Measurements from ENCODE around the gene NODAL.

Gene NODAL

DNA sequence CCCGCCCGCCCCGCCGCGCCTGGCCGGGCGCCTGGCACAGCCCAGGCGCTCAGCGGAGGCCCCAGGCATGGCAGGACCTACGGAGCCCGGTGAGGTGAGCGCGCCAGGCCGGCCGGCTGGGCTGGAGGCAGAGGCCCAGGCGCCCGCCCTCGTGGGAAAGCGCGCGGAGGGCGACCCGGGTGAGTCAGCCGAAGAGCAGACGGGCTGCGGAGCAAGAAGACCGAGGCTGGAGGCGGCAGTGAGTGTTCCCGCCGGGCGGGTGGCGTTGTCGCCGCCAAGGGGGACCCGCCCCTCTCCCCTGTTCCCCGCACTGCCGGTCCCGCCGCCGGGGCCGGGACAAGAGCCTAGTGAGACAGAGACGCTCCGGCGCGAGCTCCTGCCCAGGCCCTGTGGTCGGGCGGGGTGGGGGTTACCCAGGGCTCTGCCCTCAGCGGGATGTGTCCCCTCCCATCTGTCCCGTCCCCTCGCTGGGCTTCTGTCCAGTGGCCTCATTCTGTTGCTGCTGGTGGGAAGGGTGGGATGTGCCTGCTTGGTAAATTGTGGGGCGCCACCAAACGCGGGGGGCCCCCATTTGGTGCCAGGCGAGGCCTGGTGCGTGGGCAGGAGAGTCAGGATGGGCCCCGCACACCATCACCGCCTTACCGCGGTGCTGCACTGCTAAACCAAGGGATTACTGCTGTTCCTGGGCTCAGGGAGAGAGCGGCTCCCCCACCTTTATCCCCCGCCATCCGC lies 17.0 kb upstream of the NODAL start:
- TF ChIP-seq, protein P1, sequence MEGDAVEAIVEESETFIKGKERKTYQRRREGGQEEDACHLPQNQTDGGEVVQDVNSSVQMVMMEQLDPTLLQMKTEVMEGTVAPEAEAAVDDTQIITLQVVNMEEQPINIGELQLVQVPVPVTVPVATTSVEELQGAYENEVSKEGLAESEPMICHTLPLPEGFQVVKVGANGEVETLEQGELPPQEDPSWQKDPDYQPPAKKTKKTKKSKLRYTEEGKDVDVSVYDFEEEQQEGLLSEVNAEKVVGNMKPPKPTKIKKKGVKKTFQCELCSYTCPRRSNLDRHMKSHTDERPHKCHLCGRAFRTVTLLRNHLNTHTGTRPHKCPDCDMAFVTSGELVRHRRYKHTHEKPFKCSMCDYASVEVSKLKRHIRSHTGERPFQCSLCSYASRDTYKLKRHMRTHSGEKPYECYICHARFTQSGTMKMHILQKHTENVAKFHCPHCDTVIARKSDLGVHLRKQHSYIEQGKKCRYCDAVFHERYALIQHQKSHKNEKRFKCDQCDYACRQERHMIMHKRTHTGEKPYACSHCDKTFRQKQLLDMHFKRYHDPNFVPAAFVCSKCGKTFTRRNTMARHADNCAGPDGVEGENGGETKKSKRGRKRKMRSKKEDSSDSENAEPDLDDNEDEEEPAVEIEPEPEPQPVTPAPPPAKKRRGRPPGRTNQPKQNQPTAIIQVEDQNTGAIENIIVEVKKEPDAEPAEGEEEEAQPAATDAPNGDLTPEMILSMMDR (IDR thresholded peaks at IDR 0.05; ENCODE audit: control insufficient read depth, insufficient read depth, low read depth, low read length, missing control alignments) = no peak
- peak; percentile 24 for DNase-seq (ENCODE audit: low read depth)
- H3K4me3 ChIP-seq (ENCODE audit: control insufficient read depth, low read depth, low read length) = no peak overlapping the region; the same call in 1 of the 2 replicates

DNA sequence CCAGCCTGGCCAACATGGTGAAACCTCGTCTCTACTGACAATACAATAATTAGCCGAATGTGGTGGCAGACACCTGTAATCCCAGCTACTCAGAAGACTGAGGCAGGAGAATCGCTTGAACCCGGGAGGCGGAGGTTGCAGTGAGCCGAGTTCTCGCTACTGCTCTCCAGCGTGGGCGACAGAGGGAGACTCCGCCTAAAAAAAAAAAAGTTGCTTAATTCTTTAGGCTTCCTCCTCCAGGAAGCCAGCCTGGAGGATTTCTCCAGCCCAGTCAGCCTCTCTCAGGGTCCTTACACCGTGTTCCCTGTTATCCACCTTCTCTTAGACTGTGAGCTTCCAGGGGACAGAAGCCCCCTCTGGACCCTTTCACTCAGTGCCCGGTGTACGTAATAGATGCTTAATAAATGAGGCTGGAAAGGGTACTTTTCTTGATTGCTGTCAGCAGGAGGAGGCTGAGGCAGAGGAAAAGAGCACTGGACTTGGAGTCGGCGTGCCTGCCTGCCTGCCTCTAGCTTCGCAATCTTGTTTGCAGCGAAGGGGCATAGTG lies 16.4 kb upstream of the NODAL start:
- H3K4me3 ChIP-seq (ENCODE audit: control insufficient read depth, low read depth, low read length) = no peak overlapping the region
- no peak for DNase-seq (ENCODE audit: low read depth)
- TF ChIP-seq, protein P1 (IDR thresholded peaks at IDR 0.05; ENCODE audit: control insufficient read depth, insufficient read depth, low read depth, low read length, missing control alignments) = no peak

DNA sequence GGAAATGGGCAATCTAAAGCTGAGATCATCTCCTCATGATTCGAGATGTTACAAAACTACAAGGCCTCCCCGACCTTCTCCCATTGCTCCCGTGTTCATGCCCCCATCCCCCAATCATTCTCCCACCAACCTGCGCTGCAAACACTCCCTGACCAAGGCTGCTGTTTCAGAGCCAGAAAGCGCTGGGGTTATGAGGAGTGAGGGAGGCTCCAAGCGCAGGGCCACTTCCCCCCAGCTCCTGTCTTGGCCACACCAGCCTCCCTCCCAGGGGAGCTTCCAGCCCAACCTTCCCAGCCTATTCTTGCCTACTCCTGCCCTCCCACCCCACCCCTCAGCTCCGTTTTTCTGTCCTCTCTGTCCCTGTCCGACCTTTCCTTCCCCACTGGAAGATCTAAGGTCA lies 14.7 kb upstream of the NODAL start:
- DNase-seq (ENCODE audit: low read depth) = no peak
- no peak overlapping the region for H3K4me3 ChIP-seq (ENCODE audit: control insufficient read depth, low read depth, low read length)
- TF ChIP-seq, protein P1 (IDR thresholded peaks at IDR 0.05; ENCODE audit: control insufficient read depth, insufficient read depth, low read depth, low read length, missing control alignments) = no peak

DNA sequence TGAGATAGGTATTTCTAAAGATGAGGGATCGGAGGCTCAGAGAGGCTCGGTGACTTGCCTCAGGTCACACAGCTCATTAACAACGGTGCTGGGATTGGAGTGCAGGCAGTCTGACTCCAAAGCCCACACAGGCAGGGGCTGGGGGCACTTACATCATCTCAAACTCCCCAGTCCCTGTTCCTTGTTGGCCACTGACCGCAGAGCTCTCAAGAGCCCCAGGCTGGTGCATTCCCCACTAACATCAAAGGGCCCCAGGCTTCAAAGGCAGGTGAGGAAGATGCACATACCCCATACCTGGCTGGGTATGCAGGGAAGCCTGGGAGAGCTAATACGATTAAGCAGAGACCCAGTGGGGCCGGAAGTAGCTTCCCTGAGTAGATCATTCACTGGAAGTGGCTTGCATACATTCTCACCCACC lies 13.7 kb upstream of the NODAL start:
- no peak for DNase-seq (ENCODE audit: low read depth)
- H3K4me3 ChIP-seq (ENCODE audit: control insufficient read depth, low read depth, low read length) = no peak overlapping the region
- TF ChIP-seq, protein P1 (IDR thresholded peaks at IDR 0.05; ENCODE audit: control insufficient read depth, insufficient read depth, low read depth, low read length, missing control alignments) = no peak

DNA sequence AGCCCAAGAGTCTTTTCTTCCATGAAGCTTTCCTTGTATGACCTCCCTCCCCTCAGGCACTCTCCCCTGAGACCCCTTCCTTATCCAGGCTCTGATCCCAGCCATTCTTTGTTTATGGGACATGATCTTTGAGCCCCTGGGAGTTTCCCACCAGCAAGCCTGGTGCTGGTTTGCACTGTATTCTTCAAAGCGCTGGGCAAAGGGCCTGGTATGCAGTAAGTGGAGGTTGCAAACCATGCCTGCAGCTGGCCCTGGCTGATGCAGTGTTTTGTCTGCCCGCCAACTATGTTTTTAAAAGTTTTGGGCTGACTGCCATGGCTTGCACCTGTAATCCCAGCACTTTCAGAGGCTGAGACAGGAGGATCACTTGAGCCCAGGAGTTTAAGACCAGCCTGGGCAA lies 6.8 kb upstream of the NODAL start:
- TF ChIP-seq, protein P1 (IDR thresholded peaks at IDR 0.05; ENCODE audit: control insufficient read depth, insufficient read depth, low read depth, low read length, missing control alignments) = no peak
- DNase-seq (ENCODE audit: low read depth) = no peak
- H3K4me3 ChIP-seq (ENCODE audit: control insufficient read depth, low read depth, low read length) = no peak overlapping the region

DNA sequence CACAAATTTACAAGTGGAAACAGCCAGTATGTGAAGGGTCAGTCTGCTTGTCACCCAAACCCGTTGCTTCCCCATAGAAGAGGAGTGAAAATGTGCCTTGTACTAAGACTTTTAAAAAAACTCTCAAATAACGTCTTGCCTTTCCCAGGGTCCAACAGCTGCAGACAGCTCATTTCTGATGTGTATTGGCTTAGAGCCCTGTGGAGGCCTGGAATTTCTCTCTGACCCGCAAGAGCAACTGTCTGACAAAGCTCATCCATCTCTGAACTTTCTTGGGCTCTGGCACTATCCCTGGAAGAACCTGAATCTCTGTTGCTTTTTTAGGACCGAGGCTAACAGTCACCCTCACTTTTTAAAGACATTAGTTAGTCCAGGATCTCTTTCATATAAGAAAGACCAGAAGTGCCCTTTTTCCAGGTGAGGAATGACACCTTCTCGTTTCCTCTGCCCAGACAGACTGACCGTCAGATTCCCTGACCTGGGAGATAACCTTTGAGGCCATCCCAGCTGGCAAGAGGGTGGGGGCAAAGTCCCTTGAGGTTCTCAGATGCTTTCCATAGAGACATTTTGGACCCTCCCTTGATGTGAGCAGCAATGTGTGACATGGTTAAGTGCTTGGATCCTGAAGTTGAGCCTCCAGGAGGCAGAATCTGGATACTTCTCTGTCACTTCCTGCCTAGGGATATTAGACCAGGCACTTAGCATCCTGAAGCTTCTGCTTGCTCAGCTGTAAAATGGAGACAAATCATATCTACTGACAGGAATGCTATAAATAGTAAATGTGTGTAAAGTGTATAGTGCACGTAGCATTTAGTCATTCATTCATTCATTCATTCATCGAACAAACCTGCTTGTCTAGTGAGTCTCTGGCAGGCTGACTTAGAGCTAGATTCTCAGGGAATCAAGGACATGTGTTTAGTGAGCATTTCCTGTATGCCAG lies 4.5 kb upstream of the NODAL start:
- no peak overlapping the region for H3K4me3 ChIP-seq (ENCODE audit: control insufficient read depth, low read depth, low read length)
- TF ChIP-seq, protein P1 (IDR thresholded peaks at IDR 0.05; ENCODE audit: control insufficient read depth, insufficient read depth, low read depth, low read length, missing control alignments) = no peak
- no peak for DNase-seq (ENCODE audit: low read depth)
